HCT116 (cell line): ENCODE data around the gene STK35. TPM values are rescaled to one million over a fixed set of nuclear protein-coding genes. Genes with fewer than 3 reads are reported as not detected.

ENCODE experiments used
- ATAC-seq: fragments of 200-7000 bp; cut with Tn5 transposase; 2 replicates; pipeline ENCODE4 v1.9.1; 2020; ENCODE audit warnings: mild to moderate bottlenecking, moderate library complexity
- BruUV-seq: library from RNA; stranded (reverse); fragments of 400-500 nt; replicated peaks from 2 replicates; lab custom pipeline; 2021; lab: Mats Ljungman, UMichigan
- CTCF ChIA-PET: fragments of 300-600 bp; sonication (Branson Sonifier 250); formaldehyde crosslinking; loops from one replicate; lab custom pipeline; 2021; ENCODE audit warnings: antibody characterized with exemption; lab: Charles Lee
- POLR2A ChIA-PET: fragments of 300-600, 350-600 bp; sonication (Branson Sonifier 250); formaldehyde crosslinking; loops from one replicate; lab custom pipeline; 2021; ENCODE audit warnings: antibody characterized with exemption; lab: Charles Lee
- RAD21 ChIA-PET, 2 experiments: fragments of 300-600 bp; sonication (Branson Sonifier 250); formaldehyde crosslinking; loops; one replicate each; lab custom pipeline; 2023; ENCODE audit warnings: low total read pairs in 2 of 2; ENCODE audit not compliant: uncharacterized antibody in 2 of 2, unreplicated experiment in 2 of 2, low non-redundant PET in 1 of 2; lab: Charles Lee
- DNase-seq: peaks from one replicate; pipeline ENCODE4 v3.0.0-alpha.2; 2010; ENCODE audit warnings: low read depth, low spot score
- H2AFZ ChIP-seq: fragments of 200-600 bp; shearing (Covaris generic), sonication (generic); 2 replicates; pipeline ENCODE4 v1.6.1; 2017; ENCODE audit warnings: low read depth, mixed run types, mixed read lengths, antibody characterized with exemption, low read length; ENCODE audit not compliant: poor library complexity, severe bottlenecking
- H3K27ac ChIP-seq: 2 replicates; pipeline ENCODE4 v1.5.1; 2012; ENCODE audit warnings: low read depth, low read length
- H3K27me3 ChIP-seq: fragments of 200-600 bp; sonication (generic); 2 replicates; pipeline ENCODE4 v1.6.1; 2016; ENCODE audit warnings: mixed run types, low read length, mixed read lengths; ENCODE audit not compliant: insufficient read depth
- H3K36me3 ChIP-seq, 2 experiments: fragments of 200-500 bp in 1 of 2; fragments of 200-600 bp in 1 of 2; sonication (Bioruptor generic) in 1 of 2; sonication (generic) in 1 of 2; 2 replicates each; pipeline versions ENCODE4 v1.5.1 to v1.6.1; 2014 to 2016; ENCODE audit warnings: low read length in 2 of 2, inconsistent platforms in 1 of 2, mixed read lengths in 1 of 2, mixed run types in 1 of 2; ENCODE audit not compliant: insufficient read depth in 2 of 2, control insufficient read depth in 1 of 2
- H3K4me1 ChIP-seq, 2 experiments: fragments of 200-600 bp in 1 of 2; sonication (generic) in 1 of 2; 2 replicates each; pipeline versions ENCODE4 v1.5.1 to v1.6.1; 2012 to 2017; ENCODE audit warnings: low read length in 2 of 2, inconsistent platforms in 1 of 2, mild to moderate bottlenecking in 1 of 2, mixed read lengths in 1 of 2, mixed run types in 1 of 2, moderate library complexity in 1 of 2; ENCODE audit not compliant: insufficient read depth in 2 of 2, control insufficient read depth in 1 of 2
- H3K4me2 ChIP-seq: fragments of 200-600 bp; sonication (generic); 2 replicates; pipeline ENCODE4 v1.6.1; 2017; ENCODE audit warnings: mixed run types, low read length, mixed read lengths
- H3K4me3 ChIP-seq, 2 experiments: fragments of 200-600 bp in 1 of 2; sonication (generic) in 1 of 2; replicated peaks in 1 of 2; 2 replicates each; pipeline ENCODE4 v1.5.1; 2011 to 2016; ENCODE audit warnings: low read length in 2 of 2, control low read depth in 1 of 2, low read depth in 1 of 2, mild to moderate bottlenecking in 1 of 2, mixed read lengths in 1 of 2, mixed run types in 1 of 2
- H3K79me2 ChIP-seq: fragments of 200-600 bp; sonication (generic); 2 replicates; pipeline ENCODE4 v1.6.1; 2017; ENCODE audit warnings: mild to moderate bottlenecking, mixed run types, low read length, moderate library complexity, mixed read lengths; ENCODE audit not compliant: insufficient read depth
- H3K9ac ChIP-seq: fragments of 200-600 bp; sonication (generic); 2 replicates; pipeline ENCODE4 v1.6.1; 2016; ENCODE audit warnings: low read length, mixed read lengths
- H3K9me2 ChIP-seq: fragments of 200-600 bp; sonication (generic), shearing (Covaris generic); 2 replicates; pipeline ENCODE4 v1.6.1; 2017; ENCODE audit warnings: mixed run types, mild to moderate bottlenecking, moderate library complexity; ENCODE audit not compliant: insufficient read depth
- H3K9me3 ChIP-seq, 2 experiments: fragments of 200-500 bp in 1 of 2; fragments of 200-600 bp in 1 of 2; sonication (Bioruptor generic) in 1 of 2; sonication (generic) in 1 of 2; 2 replicates each; pipeline ENCODE4 v1.6.1; 2014 to 2017; ENCODE audit warnings: low read length in 2 of 2, mixed read lengths in 2 of 2, inconsistent platforms in 1 of 2, low read depth in 1 of 2, mild to moderate bottlenecking in 1 of 2, mixed run types in 1 of 2, moderate library complexity in 1 of 2; ENCODE audit not compliant: control insufficient read depth in 1 of 2, insufficient read depth in 1 of 2
- H4K20me1 ChIP-seq: fragments of 200-600 bp; sonication (generic), shearing (Covaris generic); 2 replicates; pipeline ENCODE4 v1.6.1; 2017; ENCODE audit warnings: mixed run types, mild to moderate bottlenecking, moderate library complexity; ENCODE audit not compliant: insufficient read depth
- CBX3 ChIP-seq: IDR thresholded peaks from 2 replicates; pipeline ENCODE4 v1.6.1; 2012; ENCODE audit warnings: low read depth
- ELF1 ChIP-seq: IDR thresholded peaks from 2 replicates; pipeline ENCODE4 v1.6.1; 2012; ENCODE audit warnings: low read depth, borderline replicate concordance
- EZH2phosphoT487 ChIP-seq: fragments of 200-600 bp; IDR thresholded peaks from 2 replicates; pipeline ENCODE4 v1.6.1; 2018; ENCODE audit warnings: antibody characterized with exemption, borderline replicate concordance
- FOSL1 ChIP-seq: IDR thresholded peaks from 2 replicates; pipeline ENCODE4 v1.6.1; 2012; ENCODE audit warnings: low read depth
- JUND ChIP-seq: IDR thresholded peaks from 2 replicates; pipeline ENCODE4 v1.6.1; 2012
- POLR2AphosphoS5 ChIP-seq: IDR thresholded peaks from 2 replicates; pipeline ENCODE4 v1.6.1; 2011; ENCODE audit warnings: mild to moderate bottlenecking, low read depth, low read length, moderate library complexity
- RAD21 ChIP-seq: IDR thresholded peaks from 2 replicates; pipeline ENCODE4 v1.6.1; 2012; ENCODE audit warnings: low read depth, mild to moderate bottlenecking
- SIN3A ChIP-seq: IDR thresholded peaks from 2 replicates; pipeline ENCODE4 v1.6.1; 2012; ENCODE audit warnings: low read depth
- TCF7L2 ChIP-seq: IDR thresholded peaks from 2 replicates; pipeline ENCODE4 v1.7.0; 2011; ENCODE audit warnings: borderline replicate concordance, inconsistent platforms; ENCODE audit not compliant: insufficient read depth, insufficient read length; ENCODE audit errors: extremely low read depth
- YY1 ChIP-seq: IDR thresholded peaks from 2 replicates; pipeline ENCODE4 v1.6.1; 2011; ENCODE audit warnings: low read length, low read depth, moderate library complexity, mild to moderate bottlenecking; ENCODE audit not compliant: insufficient replicate concordance; ENCODE audit errors: extremely low read depth
- ZFX ChIP-seq: fragments of 450-650 bp; IDR thresholded peaks from 2 replicates; pipeline ENCODE4 v1.6.1; 2017
- ZNF274 ChIP-seq: fragments of 200-500 bp; sonication (Bioruptor generic); IDR thresholded peaks from 2 replicates; pipeline ENCODE4 v1.6.1; 2014; ENCODE audit warnings: mild to moderate bottlenecking, low read depth, low read length, inconsistent platforms
- intact Hi-C: fragments of 100-400 bp; cut with micrococcal nuclease; formaldehyde crosslinking; loops from 2 replicates; pipeline ENCODE4 v1.10.0; 2022
- total RNA-seq: library from RNA; stranded (reverse); gene quantifications from one replicate; pipeline ENCODE4 v1.2.1, GENCODE V29; 2021; ENCODE audit not compliant: unreplicated experiment
- TF ChIP-seq, protein P1 (sequence below), 3 experiments: fragments of 200-600 bp in 1 of 3; sonication (generic) in 1 of 3; IDR thresholded peaks in 2 of 3; conservative IDR thresholded peaks in 1 of 3; 2 replicates each; pipeline ENCODE4 v1.5.1; 2012 to 2017; ENCODE audit warnings: low read depth in 2 of 3, low read length in 2 of 3, antibody characterized with exemption in 1 of 3, borderline replicate concordance in 1 of 3, control low read depth in 1 of 3, mild to moderate bottlenecking in 1 of 3, mixed read lengths in 1 of 3, mixed run types in 1 of 3, moderate library complexity in 1 of 3; ENCODE audit not compliant: insufficient read depth in 1 of 3
- TF ChIP-seq, protein P2 (sequence below): IDR thresholded peaks from 2 replicates; pipeline ENCODE4 v1.6.1; 2012
- TF ChIP-seq, protein P3 (sequence below): IDR thresholded peaks from 2 replicates; pipeline ENCODE4 v1.6.1; 2011; ENCODE audit warnings: mild to moderate bottlenecking, low read length, moderate library complexity; ENCODE audit not compliant: insufficient replicate concordance; ENCODE audit errors: extremely low read depth
- TF ChIP-seq, protein P4 (sequence below): IDR thresholded peaks from 2 replicates; pipeline ENCODE4 v1.6.1; 2012
- TF ChIP-seq, protein P5 (sequence below): IDR thresholded peaks from 2 replicates; pipeline ENCODE4 v1.6.1; 2012; ENCODE audit warnings: low read depth

STK35 gene
- total RNA-seq, 1 experiment from 2014 or later: 32.8 TPM

DNA sequence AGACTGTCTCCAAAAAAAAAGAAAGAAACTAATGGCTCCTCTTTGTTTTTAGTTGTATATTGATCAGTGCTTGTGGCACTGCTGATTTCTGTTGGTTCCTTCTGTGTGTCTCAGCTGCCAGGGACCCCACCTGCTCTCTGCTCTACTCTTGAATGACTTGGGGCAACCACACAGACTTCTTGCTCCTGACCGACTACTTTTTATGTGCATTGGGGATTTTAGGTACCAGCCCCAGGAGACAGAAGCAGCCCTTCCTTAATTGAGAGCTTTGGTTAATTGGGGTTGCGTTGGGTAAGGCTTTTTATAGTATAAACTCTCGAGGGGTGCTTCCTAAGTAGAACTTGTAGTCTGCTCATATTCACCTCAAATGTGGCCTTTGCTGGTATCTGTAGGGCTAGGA, 6.9 kb downstream of the STK35 start:
- CTCF ChIA-PET: no interaction called here
- ATAC-seq: no peak
- Histone ChIP-seq H3K27me3 (no peaks in the 10 kb centered on the region), H3K9ac (no peak overlapping the region), H3K4me1 (peaks cover 24 to 35% of the 10 kb centered on the region in 2 experiments), H4K20me1 (no peaks in the 10 kb centered on the region; the same call in 1 of the 2 replicates), H2AFZ (no peak overlapping the region), H3K79me2 (peaks cover 99% of the 10 kb centered on the region), H3K9me2 (no peaks in the 10 kb centered on the region), H3K4me2 (peak overlapping the region; percentile 53), H3K36me3 (peaks cover 8 to 19% of the 10 kb centered on the region in 2 experiments; a peak in 2 of 4 replicates), H3K4me3 (no peak overlapping the region), H3K9me3 (no peaks in the 10 kb centered on the region), H3K27ac (peak overlapping the region; percentile 30; the same call in 1 of the 2 replicates)
- RAD21 ChIA-PET: no interaction called here
- no TSS peak for BruUV-seq
- POLR2A ChIA-PET: no interaction called here
- TF ChIP-seq RAD21 (no peak), EZH2phosphoT487 (no peak), CBX3 (no peak), POLR2AphosphoS5 (no peak), ELF1 (no peak), FOSL1 (no peak), YY1 (no peak), SIN3A (no peak), TCF7L2 (no peak), ZNF274 (no peak), JUND (no peak), ZFX (no peak)
- TF ChIP-seq, protein P1, sequence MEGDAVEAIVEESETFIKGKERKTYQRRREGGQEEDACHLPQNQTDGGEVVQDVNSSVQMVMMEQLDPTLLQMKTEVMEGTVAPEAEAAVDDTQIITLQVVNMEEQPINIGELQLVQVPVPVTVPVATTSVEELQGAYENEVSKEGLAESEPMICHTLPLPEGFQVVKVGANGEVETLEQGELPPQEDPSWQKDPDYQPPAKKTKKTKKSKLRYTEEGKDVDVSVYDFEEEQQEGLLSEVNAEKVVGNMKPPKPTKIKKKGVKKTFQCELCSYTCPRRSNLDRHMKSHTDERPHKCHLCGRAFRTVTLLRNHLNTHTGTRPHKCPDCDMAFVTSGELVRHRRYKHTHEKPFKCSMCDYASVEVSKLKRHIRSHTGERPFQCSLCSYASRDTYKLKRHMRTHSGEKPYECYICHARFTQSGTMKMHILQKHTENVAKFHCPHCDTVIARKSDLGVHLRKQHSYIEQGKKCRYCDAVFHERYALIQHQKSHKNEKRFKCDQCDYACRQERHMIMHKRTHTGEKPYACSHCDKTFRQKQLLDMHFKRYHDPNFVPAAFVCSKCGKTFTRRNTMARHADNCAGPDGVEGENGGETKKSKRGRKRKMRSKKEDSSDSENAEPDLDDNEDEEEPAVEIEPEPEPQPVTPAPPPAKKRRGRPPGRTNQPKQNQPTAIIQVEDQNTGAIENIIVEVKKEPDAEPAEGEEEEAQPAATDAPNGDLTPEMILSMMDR (IDR thresholded peaks at IDR 0.05 in 2 of 3, conservative IDR thresholded peaks at IDR 0.05 in 1 of 3; ENCODE audit: borderline replicate concordance in 1 of 3, insufficient read depth in 1 of 3, low read depth in 2 of 3, low read length in 2 of 3): no peak
- TF ChIP-seq, protein P2, sequence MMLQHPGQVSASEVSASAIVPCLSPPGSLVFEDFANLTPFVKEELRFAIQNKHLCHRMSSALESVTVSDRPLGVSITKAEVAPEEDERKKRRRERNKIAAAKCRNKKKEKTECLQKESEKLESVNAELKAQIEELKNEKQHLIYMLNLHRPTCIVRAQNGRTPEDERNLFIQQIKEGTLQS: no peak
- TF ChIP-seq, protein P3, sequence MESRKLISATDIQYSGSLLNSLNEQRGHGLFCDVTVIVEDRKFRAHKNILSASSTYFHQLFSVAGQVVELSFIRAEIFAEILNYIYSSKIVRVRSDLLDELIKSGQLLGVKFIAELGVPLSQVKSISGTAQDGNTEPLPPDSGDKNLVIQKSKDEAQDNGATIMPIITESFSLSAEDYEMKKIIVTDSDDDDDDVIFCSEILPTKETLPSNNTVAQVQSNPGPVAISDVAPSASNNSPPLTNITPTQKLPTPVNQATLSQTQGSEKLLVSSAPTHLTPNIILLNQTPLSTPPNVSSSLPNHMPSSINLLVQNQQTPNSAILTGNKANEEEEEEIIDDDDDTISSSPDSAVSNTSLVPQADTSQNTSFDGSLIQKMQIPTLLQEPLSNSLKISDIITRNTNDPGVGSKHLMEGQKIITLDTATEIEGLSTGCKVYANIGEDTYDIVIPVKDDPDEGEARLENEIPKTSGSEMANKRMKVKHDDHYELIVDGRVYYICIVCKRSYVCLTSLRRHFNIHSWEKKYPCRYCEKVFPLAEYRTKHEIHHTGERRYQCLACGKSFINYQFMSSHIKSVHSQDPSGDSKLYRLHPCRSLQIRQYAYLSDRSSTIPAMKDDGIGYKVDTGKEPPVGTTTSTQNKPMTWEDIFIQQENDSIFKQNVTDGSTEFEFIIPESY: no peak
- TF ChIP-seq, protein P4, sequence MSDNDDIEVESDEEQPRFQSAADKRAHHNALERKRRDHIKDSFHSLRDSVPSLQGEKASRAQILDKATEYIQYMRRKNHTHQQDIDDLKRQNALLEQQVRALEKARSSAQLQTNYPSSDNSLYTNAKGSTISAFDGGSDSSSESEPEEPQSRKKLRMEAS: no peak
- TF ChIP-seq, protein P5, sequence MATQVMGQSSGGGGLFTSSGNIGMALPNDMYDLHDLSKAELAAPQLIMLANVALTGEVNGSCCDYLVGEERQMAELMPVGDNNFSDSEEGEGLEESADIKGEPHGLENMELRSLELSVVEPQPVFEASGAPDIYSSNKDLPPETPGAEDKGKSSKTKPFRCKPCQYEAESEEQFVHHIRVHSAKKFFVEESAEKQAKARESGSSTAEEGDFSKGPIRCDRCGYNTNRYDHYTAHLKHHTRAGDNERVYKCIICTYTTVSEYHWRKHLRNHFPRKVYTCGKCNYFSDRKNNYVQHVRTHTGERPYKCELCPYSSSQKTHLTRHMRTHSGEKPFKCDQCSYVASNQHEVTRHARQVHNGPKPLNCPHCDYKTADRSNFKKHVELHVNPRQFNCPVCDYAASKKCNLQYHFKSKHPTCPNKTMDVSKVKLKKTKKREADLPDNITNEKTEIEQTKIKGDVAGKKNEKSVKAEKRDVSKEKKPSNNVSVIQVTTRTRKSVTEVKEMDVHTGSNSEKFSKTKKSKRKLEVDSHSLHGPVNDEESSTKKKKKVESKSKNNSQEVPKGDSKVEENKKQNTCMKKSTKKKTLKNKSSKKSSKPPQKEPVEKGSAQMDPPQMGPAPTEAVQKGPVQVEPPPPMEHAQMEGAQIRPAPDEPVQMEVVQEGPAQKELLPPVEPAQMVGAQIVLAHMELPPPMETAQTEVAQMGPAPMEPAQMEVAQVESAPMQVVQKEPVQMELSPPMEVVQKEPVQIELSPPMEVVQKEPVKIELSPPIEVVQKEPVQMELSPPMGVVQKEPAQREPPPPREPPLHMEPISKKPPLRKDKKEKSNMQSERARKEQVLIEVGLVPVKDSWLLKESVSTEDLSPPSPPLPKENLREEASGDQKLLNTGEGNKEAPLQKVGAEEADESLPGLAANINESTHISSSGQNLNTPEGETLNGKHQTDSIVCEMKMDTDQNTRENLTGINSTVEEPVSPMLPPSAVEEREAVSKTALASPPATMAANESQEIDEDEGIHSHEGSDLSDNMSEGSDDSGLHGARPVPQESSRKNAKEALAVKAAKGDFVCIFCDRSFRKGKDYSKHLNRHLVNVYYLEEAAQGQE: no peak
- DNase-seq: no peak
- intact Hi-C loops: no loop called here
